ENCODE measurements around the gene NUAK2.

Gene NUAK2

GRCh38 chr1:205258261-205258691 is 63.3 kb downstream of the NUAK2 start:
- TF ChIP-seq POLR2AphosphoS5 (IDR thresholded peaks at IDR 0.05; ENCODE audit: low read depth, low read length) (no peak), REST (IDR thresholded peaks at IDR 0.05; ENCODE audit: insufficient read depth in 1 of 2, low read depth in 2 of 2, low read length in 2 of 2) (no peak), FOXP2 (optimal IDR thresholded peaks at IDR 0.05; ENCODE audit: borderline replicate concordance, extremely low read depth, extremely low read length, insufficient read depth) (no peak), TAF1 (IDR thresholded peaks at IDR 0.05; ENCODE audit: borderline replicate concordance, insufficient read depth, low read length) (no peak), SIN3A (IDR thresholded peaks at IDR 0.05; ENCODE audit: borderline replicate concordance, insufficient read depth, low read length) (no peak)

GRCh38 chr1:205257735-205258134 is 63.8 kb downstream of the NUAK2 start:
- TF ChIP-seq FOXP2 (optimal IDR thresholded peaks at IDR 0.05; ENCODE audit: borderline replicate concordance, extremely low read depth, extremely low read length, insufficient read depth) (no peak), REST (IDR thresholded peaks at IDR 0.05; ENCODE audit: insufficient read depth in 1 of 2, low read depth in 2 of 2, low read length in 2 of 2) (no peak), SIN3A (IDR thresholded peaks at IDR 0.05; ENCODE audit: borderline replicate concordance, insufficient read depth, low read length) (no peak), POLR2AphosphoS5 (IDR thresholded peaks at IDR 0.05; ENCODE audit: low read depth, low read length) (no peak), TAF1 (IDR thresholded peaks at IDR 0.05; ENCODE audit: borderline replicate concordance, insufficient read depth, low read length) (no peak)

- TF ChIP-seq POLR2AphosphoS5 (IDR thresholded peaks at IDR 0.05; ENCODE audit: low read depth, low read length) (no peak), TAF1 (IDR thresholded peaks at IDR 0.05; ENCODE audit: borderline replicate concordance, insufficient read depth, low read length) (no peak), SIN3A (IDR thresholded peaks at IDR 0.05; ENCODE audit: borderline replicate concordance, insufficient read depth, low read length) (no peak), FOXP2 (optimal IDR thresholded peaks at IDR 0.05; ENCODE audit: borderline replicate concordance, extremely low read depth, extremely low read length, insufficient read depth) (no peak), REST (IDR thresholded peaks at IDR 0.05; ENCODE audit: insufficient read depth in 1 of 2, low read depth in 2 of 2, low read length in 2 of 2) (no peak)
Measured at GRCh38 chr1:205256951-205257625, 64.5 kb downstream of the NUAK2 start.

- TF ChIP-seq REST (IDR thresholded peaks at IDR 0.05; ENCODE audit: insufficient read depth in 1 of 2, low read depth in 2 of 2, low read length in 2 of 2): 0 out of 4 replicates have a peak, but pooled peaks of 1 of the 2 experiments have one; percentile 25
- TF ChIP-seq FOXP2 (optimal IDR thresholded peaks at IDR 0.05; ENCODE audit: borderline replicate concordance, extremely low read depth, extremely low read length, insufficient read depth): peak; percentile 44
- TF ChIP-seq TAF1 (IDR thresholded peaks at IDR 0.05; ENCODE audit: borderline replicate concordance, insufficient read depth, low read length): no peak
Measured at GRCh38 chr1:205255941-205256780, 65.4 kb downstream of the NUAK2 start.
